GM19193 (cell line): ENCODE measurements around the gene AMDHD2.

Experiments
- POLR2A ChIP-seq: IDR thresholded peaks from 4 replicates; pipeline ENCODE4 v1.6.1; 2011; ENCODE audit not compliant: insufficient read depth, insufficient read length; ENCODE audit errors: extremely low read depth

Gene AMDHD2

DNA sequence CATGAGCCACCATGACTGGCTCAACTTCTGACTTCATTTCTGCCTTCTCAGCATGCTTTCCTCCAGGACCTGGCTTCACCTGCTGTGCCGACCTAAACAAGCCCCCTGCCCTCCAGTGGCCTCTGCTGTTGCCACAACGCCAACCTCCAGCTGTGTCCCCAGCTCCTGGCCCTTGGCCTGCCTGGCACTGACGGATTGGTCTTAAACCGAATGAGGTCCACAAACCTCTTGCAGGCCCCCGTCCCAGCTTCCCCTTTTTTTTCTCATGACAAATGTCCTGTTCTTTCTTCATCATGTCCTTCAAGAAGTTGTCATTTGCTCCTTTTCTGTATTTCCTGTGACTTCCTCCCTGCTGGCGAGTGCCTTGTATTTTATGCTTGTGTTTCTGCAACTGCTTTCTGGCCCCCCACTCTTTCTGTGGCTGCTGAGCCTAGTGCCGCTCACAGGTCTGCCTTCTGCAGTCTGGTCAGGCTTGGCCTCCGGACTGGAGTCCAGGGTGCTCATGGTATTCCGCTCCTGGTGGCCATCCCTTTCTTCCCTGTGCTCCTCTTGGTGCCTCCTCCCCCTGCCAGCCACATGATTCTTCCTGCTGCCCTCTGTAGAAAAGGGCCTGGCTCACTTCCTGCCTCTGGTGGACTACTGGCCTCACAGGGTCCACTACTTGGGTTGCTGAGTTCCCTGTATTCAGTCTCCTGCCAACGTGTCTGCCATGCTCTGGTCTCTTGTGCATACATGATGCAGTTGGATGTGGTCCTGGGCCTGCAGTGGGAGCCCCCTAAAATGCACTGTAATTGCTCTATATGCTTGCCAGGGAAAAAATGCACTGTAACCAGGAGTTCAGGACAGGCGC is 3.6 kb upstream of the AMDHD2 start:
- TF ChIP-seq POLR2A: no peak

DNA sequence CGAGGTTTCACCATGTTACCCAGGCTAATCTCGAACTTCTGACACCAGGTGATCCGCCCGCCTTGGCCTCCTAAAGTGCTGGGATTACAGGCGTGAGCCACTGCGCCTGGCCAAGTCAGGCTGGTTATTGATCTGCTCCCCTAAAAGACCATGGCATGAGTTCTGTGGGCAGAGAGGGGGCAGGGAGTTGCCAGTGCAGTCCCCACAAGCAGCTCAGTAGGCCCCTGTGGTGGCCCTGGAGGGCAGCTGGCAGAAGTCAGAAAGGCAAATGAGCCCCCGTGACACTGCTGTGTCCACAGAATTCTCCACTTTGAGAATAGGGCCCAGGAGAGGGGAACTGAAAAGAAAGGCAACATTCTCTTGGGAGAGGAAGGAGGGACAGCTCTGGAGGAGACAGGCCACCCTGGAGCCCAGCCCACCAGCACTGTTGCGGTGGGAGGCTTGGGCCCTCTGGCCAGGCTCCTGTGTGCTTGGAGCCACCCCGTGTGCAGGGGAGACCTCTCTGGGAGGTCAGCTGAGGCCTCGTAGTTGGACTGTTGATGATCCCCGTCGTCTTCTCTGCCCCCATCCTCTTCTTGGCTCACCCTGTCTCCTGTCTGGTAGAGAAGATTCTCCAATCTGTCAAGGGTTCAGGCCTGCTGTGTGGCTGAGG is 2.1 kb upstream of the AMDHD2 start:
- no peak for TF ChIP-seq POLR2A

DNA sequence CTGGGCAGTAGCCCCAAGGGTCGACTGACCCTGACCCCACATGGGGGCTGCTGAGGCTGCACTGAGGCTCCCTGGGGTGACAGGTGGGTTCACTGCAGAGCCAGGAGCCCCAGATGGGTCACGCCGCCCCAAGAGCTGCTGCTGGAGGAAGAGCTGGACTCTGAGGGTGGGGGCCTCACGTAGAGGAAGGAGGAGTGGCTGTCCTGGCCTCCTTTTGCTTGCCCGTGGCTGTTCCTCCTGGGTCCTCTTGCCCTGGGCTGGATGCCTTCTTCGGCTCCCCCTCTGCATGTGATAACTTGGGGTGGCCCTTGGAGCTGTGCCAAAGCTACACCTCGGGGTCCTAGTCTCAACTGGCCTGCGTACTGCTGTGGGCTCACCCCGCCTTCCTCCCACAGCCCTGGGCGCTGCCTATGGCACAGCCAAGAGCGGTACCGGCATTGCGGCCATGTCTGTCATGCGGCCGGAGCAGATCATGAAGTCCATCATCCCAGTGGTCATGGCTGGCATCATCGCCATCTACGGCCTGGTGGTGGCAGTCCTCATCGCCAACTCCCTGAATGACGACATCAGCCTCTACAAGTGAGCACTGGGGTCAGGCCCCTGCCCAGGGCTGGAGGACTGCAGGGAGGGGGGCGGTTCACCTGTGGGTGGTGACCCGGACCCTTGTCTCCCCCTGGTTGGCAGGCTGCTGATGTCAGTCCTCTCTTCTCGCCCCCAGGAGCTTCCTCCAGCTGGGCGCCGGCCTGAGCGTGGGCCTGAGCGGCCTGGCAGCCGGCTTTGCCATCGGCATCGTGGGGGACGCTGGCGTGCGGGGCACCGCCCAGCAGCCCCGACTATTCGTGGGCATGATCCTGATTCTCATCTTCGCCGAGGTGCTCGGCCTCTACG is 1.1 kb upstream of the AMDHD2 start:
- TF ChIP-seq POLR2A: no peak

DNA sequence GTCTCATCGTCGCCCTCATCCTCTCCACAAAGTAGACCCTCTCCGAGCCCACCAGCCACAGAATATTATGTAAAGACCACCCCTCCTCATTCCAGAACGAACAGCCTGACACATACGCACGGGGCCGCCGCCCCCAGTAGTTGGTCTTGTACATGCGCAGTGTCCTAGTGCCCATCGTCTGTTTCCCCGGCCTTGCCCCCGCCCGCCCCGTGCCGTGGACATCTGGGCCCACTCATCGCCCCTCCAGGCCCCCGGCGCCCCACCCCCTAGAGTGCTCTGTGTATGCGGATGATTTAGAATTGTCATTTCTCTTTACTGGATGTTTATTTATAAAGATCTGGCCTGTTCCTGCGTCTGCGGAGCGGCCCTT is 475 bp upstream of the AMDHD2 start:
- TF ChIP-seq POLR2A: no peak

DNA sequence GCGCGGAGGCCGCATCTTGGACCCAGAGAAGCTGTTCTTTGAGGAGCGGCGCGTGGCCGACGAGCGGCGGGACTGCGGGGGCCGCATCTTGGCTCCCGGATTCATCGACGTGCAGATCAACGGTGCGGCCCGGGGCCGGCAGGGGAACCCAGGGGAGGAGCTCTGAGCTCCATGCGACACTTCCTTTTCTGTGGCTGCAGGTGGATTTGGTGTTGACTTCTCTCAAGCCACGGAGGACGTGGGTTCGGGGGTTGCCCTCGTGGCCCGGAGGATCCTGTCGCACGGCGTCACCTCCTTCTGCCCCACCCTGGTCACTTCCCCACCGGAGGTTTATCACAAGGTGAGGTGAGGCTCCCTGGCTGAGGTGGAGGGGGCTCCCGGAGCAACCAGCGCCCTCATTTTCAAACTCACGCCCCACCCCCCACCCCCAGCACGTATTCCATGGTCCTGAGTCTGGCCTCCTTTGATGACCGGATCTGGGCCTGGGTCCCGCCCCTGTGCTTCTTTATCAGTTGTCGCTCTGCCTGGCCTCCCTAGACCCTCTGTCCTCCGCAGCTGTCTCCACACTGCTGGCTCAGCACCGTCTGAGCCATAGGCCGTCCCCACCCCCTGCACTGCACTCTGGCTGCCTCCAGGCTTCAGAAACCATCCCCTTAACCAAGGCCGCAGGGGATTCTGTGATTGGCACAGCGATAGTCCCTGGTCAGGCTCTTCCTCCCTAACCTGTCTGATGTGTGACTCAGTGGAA is 787 bp downstream of the AMDHD2 start:
- no peak for TF ChIP-seq POLR2A

DNA sequence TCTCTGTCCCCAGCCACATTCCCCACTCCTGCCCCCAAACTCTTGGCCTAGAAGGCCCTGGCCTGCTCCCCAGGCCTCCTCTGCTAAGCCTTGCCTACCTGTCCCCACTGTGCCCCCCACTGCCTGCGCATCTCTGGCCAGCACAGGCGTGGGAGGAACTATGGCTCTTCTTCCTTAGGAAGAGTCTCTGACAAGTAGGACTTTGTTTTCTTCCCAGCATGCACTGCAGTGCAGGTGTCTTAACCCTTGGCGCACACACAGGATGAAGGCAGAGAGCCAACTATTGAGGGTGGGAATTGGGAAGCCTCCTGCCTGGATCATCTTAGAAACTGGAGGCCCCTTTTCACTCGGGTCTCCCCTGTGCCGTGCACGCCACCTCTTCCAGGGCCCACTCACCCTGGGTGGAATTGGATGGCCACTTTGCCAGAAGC is 3.6 kb downstream of the AMDHD2 start:
- no peak for TF ChIP-seq POLR2A

DNA sequence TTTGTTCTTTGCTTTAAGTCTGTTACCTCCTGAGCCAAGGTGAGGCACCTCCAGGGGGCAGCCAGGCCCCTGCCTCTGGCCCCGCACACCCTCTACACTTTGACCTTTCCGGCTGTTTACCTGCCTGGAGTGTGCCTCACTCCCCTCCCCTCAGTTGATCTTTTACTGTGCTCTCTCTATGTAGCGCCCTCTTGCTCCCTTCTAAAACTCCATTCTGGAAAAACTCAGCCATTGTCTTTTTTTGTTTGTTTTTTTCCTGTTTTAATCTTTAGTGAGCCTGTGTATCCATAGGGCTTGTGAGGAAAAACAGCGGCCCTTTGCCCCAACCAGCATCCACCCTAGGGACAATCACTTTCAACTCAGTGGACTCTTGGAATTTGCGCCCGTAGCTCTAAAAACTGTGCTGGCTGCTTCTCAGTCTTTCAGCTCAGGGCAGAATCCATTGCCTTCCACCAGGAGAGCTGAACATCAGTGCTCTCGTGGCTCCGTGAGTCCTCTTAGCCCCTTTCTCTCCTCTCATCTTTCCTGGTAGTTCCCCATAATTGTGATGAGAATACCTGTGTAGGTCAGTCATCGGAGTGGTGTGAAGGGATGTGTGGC is 4.3 kb downstream of the AMDHD2 start:
- no peak for TF ChIP-seq POLR2A

DNA sequence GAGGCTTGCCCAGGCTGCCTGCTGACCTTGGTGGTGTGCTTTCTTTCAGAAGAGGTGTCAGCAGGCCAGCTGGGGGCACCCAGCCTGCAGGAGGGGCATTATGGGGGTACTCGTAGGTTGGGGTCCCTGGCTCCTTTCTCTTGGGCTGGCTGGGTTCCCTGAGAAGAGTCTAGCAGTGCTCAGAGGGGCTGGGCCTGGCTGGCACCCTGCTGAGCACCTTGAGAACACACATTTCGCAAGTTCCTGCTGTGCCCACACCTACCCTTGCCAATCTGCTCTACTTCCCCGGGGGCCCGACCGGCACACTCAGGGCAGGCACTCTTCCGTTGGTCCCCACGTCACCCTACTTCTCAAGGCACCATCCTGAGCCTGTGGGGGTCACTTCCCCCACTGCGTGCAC is 6.0 kb downstream of the AMDHD2 start:
- no peak for TF ChIP-seq POLR2A

DNA sequence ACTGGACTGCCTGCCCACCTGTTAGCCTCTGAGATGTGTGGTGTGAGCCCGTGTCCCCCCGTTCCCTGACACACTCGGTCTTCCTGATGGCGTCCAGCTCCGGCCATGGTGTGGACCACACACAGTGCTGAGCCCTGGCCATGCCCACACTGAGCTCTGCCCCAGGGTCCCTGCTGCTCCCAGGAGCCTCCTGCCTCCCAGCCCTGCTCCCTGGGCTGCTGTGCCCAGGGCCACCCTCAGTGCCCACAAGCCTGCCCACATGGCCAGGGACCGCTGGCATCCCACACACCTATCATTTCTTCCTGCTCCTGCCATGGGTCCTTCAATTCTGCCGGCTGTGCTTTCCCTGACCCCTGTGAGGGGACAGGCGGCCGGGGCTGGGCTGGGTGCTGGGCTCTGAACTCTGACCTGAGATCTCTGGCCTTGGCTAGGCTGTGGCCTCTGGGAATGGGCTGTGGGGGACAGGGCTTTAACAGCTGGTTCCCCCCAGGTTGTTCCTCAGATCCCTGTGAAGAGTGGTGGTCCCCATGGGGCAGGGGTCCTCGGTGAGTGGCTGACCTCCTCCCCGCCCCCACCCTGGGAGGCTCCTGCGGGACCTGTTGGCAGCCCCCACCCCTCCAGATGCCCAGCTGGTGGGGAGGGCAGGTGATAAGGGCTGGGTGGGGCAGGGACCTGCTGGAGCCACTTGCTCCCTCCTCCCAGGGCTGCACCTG is 7.1 kb downstream of the AMDHD2 start:
- TF ChIP-seq POLR2A: no peak

DNA sequence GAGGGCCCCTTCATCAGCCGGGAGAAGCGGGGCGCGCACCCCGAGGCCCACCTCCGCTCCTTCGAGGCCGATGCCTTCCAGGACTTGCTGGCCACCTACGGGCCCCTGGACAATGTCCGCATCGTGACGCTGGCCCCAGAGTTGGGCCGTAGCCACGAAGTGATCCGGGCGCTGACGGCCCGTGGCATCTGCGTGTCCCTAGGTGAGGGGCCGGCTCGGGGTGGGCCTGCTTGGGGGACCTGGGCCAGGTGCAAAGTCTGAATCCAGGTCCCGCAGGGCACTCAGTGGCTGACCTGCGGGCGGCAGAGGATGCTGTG is 7.6 kb downstream of the AMDHD2 start:
- no peak for TF ChIP-seq POLR2A

DNA sequence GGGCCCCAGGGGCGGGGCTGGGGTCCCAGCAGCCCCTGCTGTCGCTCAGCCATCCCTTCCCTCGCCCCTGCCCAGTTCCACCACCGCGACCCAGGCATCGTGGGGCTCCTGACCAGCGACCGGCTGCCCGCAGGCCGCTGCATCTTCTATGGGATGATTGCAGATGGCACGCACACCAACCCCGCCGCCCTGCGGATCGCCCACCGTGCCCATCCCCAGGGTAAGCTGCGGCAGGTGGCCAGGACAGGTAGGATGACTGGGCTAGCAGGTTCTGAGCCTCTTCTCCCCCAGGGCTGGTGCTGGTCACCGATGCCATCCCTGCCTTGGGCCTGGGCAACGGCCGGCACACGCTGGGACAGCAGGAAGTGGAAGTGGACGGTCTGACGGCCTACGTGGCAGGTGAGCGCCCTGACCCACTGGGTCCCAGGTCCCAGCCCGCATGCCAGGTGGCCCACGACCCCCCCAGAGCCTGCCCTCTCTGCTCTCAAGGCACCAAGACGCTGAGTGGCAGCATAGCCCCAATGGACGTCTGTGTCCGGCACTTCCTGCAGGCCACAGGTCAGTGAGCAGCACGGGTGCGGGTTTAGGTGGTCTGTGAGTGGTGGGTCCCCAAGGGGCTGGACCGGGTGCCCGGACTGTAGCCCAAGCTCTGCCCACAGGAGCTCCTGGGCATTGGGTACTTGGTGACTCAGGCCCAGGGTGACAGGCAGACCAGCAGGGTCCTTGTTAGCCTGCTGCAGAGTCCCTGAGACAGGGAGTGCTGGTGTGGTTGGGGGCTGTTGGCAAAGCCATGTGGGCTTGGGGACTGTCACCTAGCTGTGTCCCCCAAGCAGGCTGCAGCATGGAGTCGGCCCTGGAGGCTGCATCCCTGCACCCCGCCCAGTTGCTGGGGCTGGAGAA is 8.2 kb downstream of the AMDHD2 start:
- no peak for TF ChIP-seq POLR2A

DNA sequence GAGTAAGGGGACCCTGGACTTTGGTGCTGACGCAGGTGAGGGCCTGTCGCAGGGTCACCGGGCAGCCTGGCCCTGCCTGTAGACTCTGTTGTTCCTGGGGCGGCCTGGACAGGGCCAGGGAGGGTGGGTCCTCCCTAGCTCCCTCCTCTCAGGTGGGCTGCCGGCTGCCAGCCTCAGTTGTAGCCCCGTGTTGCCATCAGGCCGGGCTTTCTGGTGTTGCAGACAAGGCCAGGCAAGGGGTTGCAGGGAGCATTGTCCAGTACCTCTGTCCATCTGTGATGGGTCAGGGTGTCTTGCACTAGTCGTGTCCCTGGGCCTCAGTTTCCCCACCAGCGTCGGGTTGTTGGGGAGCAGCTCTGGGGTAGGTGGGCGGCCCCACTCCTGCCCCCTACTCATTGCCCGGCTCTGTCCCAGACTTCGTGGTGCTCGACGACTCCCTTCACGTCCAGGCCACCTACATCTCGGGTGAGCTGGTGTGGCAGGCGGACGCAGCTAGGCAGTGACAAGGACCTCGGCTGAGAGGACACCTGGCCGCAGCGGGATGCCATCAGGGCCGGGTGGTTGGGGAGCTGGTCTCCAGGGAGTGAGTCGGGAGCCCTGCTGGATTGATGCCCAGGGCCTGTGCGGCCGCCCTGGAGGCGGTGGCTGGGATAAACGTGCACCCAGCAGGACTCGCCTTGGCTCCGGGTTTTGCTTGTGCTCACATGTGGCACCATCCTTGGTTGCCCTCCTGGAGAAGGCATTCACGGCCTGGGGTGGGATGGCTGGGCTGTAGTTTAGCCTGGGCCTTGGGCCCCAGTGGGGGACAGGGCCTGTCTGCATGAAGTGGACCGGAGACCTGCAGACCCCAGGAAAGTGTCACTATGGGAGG is 9.1 kb downstream of the AMDHD2 start:
- TF ChIP-seq POLR2A: no peak
